Nephron (organoid): ENCODE results near the gene MRPL57.
"Not testable (repeated sequence)": the region's sequence is repeated elsewhere in the genome, so short reads cannot be mapped to it uniquely, and the experiment has no call there.

Experiments
- H3K27ac Mint-ChIP-seq, 3 experiments: 2 replicates each; pipeline ENCODE4 v1.8.0; 2020; ENCODE audit warnings: mixed read lengths in 3 of 3, mild to moderate bottlenecking in 2 of 3, moderate library complexity in 1 of 3
- H3K27me3 Mint-ChIP-seq: 2 replicates; pipeline ENCODE4 v1.8.0; 2021; ENCODE audit warnings: low read depth, mild to moderate bottlenecking, moderate library complexity, mixed read lengths
- H3K36me3 Mint-ChIP-seq: 2 replicates; pipeline ENCODE4 v1.8.0; 2020; ENCODE audit warnings: low read depth, mixed read lengths
- H3K4me1 Mint-ChIP-seq: 2 replicates; pipeline ENCODE4 v1.8.0; 2020; ENCODE audit warnings: mixed read lengths
- H3K4me3 Mint-ChIP-seq, 3 experiments: 2 replicates each; pipeline ENCODE4 v1.8.0; 2020; ENCODE audit warnings: mild to moderate bottlenecking in 3 of 3, mixed read lengths in 3 of 3, moderate library complexity in 2 of 3
- H3K9me3 Mint-ChIP-seq: 2 replicates; pipeline ENCODE4 v1.8.0; 2020; ENCODE audit warnings: mixed read lengths
- CTCF ChIP-seq, 3 experiments: fragments of 200-600 bp; sonication (generic); IDR thresholded peaks; one replicate each; pipeline ENCODE4 v1.5.0; 2021; ENCODE audit warnings: antibody characterized with exemption in 3 of 3; ENCODE audit not compliant: unreplicated experiment in 3 of 3

The MRPL57 gene

GRCh38 chr13:21150013-21150412 is 26.4 kb upstream of the MRPL57 start:
- no peak overlapping the region for H3K27ac Mint-ChIP-seq
- H3K4me1 Mint-ChIP-seq = no peaks in the 10 kb centered on the region

GRCh38 chr13:21152251-21152899 is 24.1 kb upstream of the MRPL57 start:
- H3K27ac Mint-ChIP-seq = peak overlapping the region in 2 of 3 experiments; percentile 3 to 41
- H3K4me1 Mint-ChIP-seq = no peaks in the 10 kb centered on the region
- H3K9me3 Mint-ChIP-seq = no peaks in the 10 kb centered on the region
- peaks cover 19% of the 10 kb centered on the region for H3K36me3 Mint-ChIP-seq
- TF ChIP-seq CTCF (IDR thresholded peaks at IDR 0.05; ENCODE audit: unreplicated experiment in 3 of 3) = no peak
- no peaks in the 10 kb centered on the region for H3K27me3 Mint-ChIP-seq
- no peak overlapping the region for H3K4me3 Mint-ChIP-seq

More at GRCh38 chr13:21150013-21150412, 26.4 kb upstream of the MRPL57 start:
- no peak for TF ChIP-seq CTCF (IDR thresholded peaks at IDR 0.05; ENCODE audit: unreplicated experiment in 3 of 3)
- H3K9me3 Mint-ChIP-seq = no peaks in the 10 kb centered on the region
- peaks cover 27% of the 10 kb centered on the region for H3K36me3 Mint-ChIP-seq
- H3K27me3 Mint-ChIP-seq = no peaks in the 10 kb centered on the region
- H3K4me3 Mint-ChIP-seq = no peak overlapping the region

- Mint-ChIP-seq H3K27ac (no peak overlapping the region), H3K9me3 (no peaks in the 10 kb centered on the region), H3K27me3 (peaks cover 2% of the 10 kb centered on the region), H3K4me3 (no peak overlapping the region), H3K36me3 (peaks cover 13% of the 10 kb centered on the region), H3K4me1 (no peaks in the 10 kb centered on the region)
- no peak for TF ChIP-seq CTCF (IDR thresholded peaks at IDR 0.05; ENCODE audit: unreplicated experiment in 3 of 3)
Observed at GRCh38 chr13:21164631-21165030, 11.8 kb upstream of the MRPL57 start.

- peaks cover 13% of the 10 kb centered on the region for H3K36me3 Mint-ChIP-seq
- not testable (repeated sequence) for H3K27ac Mint-ChIP-seq, H3K4me1 Mint-ChIP-seq, H3K27me3 Mint-ChIP-seq, H3K4me3 Mint-ChIP-seq, H3K9me3 Mint-ChIP-seq
Observed at GRCh38 chr13:21165606-21166005, 10.9 kb upstream of the MRPL57 start.

- Mint-ChIP-seq H3K4me1 (no peaks in the 10 kb centered on the region), H3K27me3 (peaks cover 3% of the 10 kb centered on the region), H3K36me3 (peaks cover 13% of the 10 kb centered on the region), H3K4me3 (no peak overlapping the region), H3K9me3 (no peaks in the 10 kb centered on the region), H3K27ac (no peak overlapping the region)
- TF ChIP-seq CTCF (IDR thresholded peaks at IDR 0.05; ENCODE audit: unreplicated experiment in 3 of 3) = no peak
Observed at GRCh38 chr13:21171420-21171819, 5.0 kb upstream of the MRPL57 start.

GRCh38 chr13:21173767-21174166 is 2.7 kb upstream of the MRPL57 start:
- not testable (repeated sequence) for H3K27ac Mint-ChIP-seq, H3K36me3 Mint-ChIP-seq, H3K27me3 Mint-ChIP-seq, H3K4me1 Mint-ChIP-seq, H3K9me3 Mint-ChIP-seq
- peak overlapping the region in 2 of 3 experiments; percentile 51 to 54 for H3K4me3 Mint-ChIP-seq

- Mint-ChIP-seq H3K27ac (peak overlapping the region; percentile 90 to 98 (median 96)), H3K27me3 (no peaks in the 10 kb centered on the region), H3K9me3 (no peaks in the 10 kb centered on the region)
Observed at GRCh38 chr13:21175656-21176214, 723 bp upstream of the MRPL57 start.

More at GRCh38 chr13:21175656-21176214, 723 bp upstream of the MRPL57 start:
- Mint-ChIP-seq H3K4me1 (peaks cover 6% of the 10 kb centered on the region), H3K4me3 (peak overlapping the region; percentile 99), H3K36me3 (peaks cover 4% of the 10 kb centered on the region)
- no peak for TF ChIP-seq CTCF (IDR thresholded peaks at IDR 0.05; ENCODE audit: unreplicated experiment in 3 of 3)
